HS-27A (cell line): ENCODE results near the gene CNTNAP2.

Source experiments
- DNase-seq: peaks from one replicate; pipeline ENCODE4 v3.0.0-alpha.2; 2012; ENCODE audit warnings: low read depth, missing footprints

Gene CNTNAP2

GRCh38 chr7:146773506-146773905 is 656.9 kb downstream of the CNTNAP2 start:
- no peak for DNase-seq

GRCh38 chr7:146781352-146782116 is 664.9 kb downstream of the CNTNAP2 start:
- DNase-seq: no peak

GRCh38 chr7:146787266-146787665 is 670.7 kb downstream of the CNTNAP2 start:
- no peak for DNase-seq

GRCh38 chr7:146788008-146788407 is 671.4 kb downstream of the CNTNAP2 start:
- DNase-seq: no peak

GRCh38 chr7:146791344-146792285 is 675.0 kb downstream of the CNTNAP2 start:
- no peak for DNase-seq

GRCh38 chr7:146804620-146805019 is 688.0 kb downstream of the CNTNAP2 start:
- DNase-seq: no peak

GRCh38 chr7:146805082-146805481 is 688.5 kb downstream of the CNTNAP2 start:
- no peak for DNase-seq

- DNase-seq: no peak
These were observed 709.7 kb downstream of the CNTNAP2 start for GRCh38 chr7:146826329-146826728.

GRCh38 chr7:146830686-146831085 is 714.1 kb downstream of the CNTNAP2 start:
- DNase-seq: no peak

- no peak for DNase-seq
These were observed 715.3 kb downstream of the CNTNAP2 start for GRCh38 chr7:146831875-146832274.

- DNase-seq: no peak
These were observed 727.8 kb downstream of the CNTNAP2 start for GRCh38 chr7:146844405-146844804.

GRCh38 chr7:146858690-146859089 is 742.1 kb downstream of the CNTNAP2 start:
- no peak for DNase-seq

GRCh38 chr7:146861701-146862100 is 745.1 kb downstream of the CNTNAP2 start:
- no peak for DNase-seq

- DNase-seq: no peak
These were observed 745.8 kb downstream of the CNTNAP2 start for GRCh38 chr7:146862415-146862814.

- DNase-seq: no peak
These were observed 748.0 kb downstream of the CNTNAP2 start for GRCh38 chr7:146864644-146865043.

- no peak for DNase-seq
These were observed 749.1 kb downstream of the CNTNAP2 start for GRCh38 chr7:146865696-146866095.

GRCh38 chr7:146874722-146875121 is 758.1 kb downstream of the CNTNAP2 start:
- no peak for DNase-seq

- no peak for DNase-seq
These were observed 758.7 kb downstream of the CNTNAP2 start for GRCh38 chr7:146875237-146875785.

GRCh38 chr7:146875981-146876380 is 759.4 kb downstream of the CNTNAP2 start:
- no peak for DNase-seq

GRCh38 chr7:146876411-146876810 is 759.8 kb downstream of the CNTNAP2 start:
- DNase-seq: no peak

- no peak for DNase-seq
These were observed 762.3 kb downstream of the CNTNAP2 start for GRCh38 chr7:146878901-146879300.

GRCh38 chr7:146885231-146885630 is 768.6 kb downstream of the CNTNAP2 start:
- DNase-seq: no peak
